HG03066 (cell line): ENCODE measurements around the gene OR4A16.

Experiments used
- ATAC-seq: cut with Tn5 transposase; IDR thresholded peaks from one replicate; pipeline ENCODE4 v1.9.1; 2021; ENCODE audit warnings: low read depth; ENCODE audit not compliant: unreplicated experiment

The OR4A16 gene, protein sequence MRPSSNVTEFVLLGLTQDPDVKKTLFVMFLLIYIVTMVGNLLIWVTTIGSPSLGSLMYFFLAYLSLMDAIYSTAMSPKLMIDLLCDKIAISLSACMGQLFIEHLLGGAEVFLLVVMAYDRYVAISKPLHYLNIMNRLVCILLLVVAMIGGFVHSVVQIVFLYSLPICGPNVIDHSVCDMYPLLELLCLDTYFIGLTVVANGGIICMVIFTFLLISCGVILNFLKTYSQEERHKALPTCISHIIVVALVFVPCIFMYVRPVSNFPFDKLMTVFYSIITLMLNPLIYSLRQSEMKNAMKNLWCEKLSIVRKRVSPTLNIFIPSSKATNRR

GRCh38 chr11:55342901-55343300 is at the start of gene OR4A16:
TSS of gene OR4A16 (plus strand) at chr11:55343201. CDS start at chr11:55343201, 0 bp downstream.
- ATAC-seq, result no peak

DNA sequence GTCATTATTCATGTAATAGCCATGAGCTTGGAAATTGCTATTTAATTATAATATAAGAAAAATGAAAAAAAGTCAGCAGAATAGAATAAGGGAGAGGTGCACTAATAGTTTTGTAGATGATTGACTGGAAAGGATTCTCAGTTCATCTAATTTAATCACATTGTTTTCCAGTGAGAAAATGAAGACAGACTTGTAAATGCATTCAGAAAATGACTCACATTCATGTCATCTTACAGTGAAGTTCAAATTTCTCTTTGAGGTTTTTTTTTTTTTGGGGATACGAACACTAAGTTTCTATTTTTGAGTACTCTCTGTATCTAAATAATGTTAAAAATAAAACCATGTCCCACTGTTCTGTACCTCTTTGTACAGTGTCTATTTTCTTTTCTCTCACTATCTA is 18.5 kb upstream of the OR4A16 start:
- no peak for ATAC-seq

- no peak for ATAC-seq
Observed at GRCh38 chr11:55345306-55345705, 2.3 kb downstream of the OR4A16 start.

DNA sequence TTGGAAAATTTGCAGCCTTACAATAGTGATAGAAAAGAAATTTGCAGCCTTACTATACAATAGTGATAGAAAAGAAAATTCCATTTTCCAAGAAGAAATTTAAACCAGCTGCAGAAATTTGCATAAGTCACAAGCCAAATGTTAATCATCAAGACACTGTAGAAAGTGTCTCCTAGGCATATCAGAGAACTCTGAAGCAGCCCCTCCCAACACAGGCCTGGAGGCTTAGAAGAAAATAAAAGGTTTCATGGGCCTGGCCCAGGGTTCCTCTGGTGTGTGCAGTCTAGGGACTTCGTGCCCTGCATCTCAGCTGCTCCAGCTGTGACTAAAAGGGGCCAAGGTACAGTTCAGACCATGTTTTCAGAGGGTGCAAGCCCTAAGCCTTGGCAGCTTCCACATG is 6.0 kb downstream of the OR4A16 start:
- ATAC-seq, result no peak

DNA sequence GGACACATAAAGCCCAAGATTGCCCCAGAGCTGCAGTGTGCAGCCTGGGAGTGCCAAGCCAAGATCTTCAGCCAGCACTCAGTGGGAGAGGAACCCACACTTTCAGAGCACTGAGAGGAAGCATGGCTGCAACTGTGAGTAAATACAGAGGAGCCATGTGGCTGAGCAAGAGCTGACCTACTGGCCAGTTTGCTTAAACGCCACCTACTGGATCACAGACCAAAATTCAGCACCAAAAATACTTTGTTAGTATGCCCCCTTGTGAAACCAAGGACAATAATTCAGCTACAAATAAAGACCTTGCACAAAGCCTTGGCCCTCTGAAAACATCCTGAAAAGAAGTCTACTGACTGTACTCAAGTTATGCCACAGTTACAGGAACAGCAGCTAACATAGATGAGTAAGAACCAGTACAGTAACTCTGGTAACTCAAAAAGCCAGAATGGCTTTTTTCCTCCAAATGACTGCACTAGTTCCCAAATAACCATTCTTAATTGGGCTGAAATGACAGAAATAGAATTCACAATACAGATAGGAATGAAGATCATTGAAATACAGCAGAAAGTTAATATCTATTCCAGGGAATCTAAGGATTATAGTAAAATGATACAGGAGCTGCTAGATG is 14.7 kb downstream of the OR4A16 start:
- no peak for ATAC-seq

DNA sequence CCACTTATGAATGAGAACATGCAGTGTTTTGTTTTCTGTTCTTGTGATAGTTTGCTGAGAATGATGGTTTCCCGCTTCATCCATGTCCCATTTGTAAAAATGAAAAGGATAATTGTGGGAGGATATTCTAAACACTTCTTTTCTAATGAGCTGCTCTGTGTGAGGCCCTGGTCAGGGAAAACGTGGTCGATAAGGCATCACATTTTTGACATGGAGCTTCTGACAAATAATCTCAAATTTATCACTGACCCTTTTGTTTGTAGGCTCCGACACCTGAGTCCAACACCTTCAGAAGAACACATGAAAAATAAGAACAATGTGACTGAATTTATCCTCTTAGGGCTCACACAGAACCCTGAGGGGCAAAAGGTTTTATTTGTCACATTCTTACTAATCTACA is 24.7 kb downstream of the OR4A16 start, which contains the start of gene OR4A15:
Gene OR4A15, plus strand, starts transcription at position 301 of the 400 bp plus-strand sequence. Its CDS starts 0 bp downstream, at position 301.
- no peak for ATAC-seq
